GM18858 (cell line): ENCODE results near the gene ZDHHC11B.
"Not testable (repeated sequence)": the region's sequence is repeated elsewhere in the genome, so short reads cannot be mapped to it uniquely, and the experiment has no call there.

Experiments used
- ATAC-seq: cut with Tn5 transposase; IDR thresholded peaks from one replicate; pipeline ENCODE4 v1.9.1; 2021; ENCODE audit not compliant: unreplicated experiment

The ZDHHC11B gene

GRCh38 chr5:754143-754632, 30.3 kb downstream of the ZDHHC11B start:
- ATAC-seq, result not testable (repeated sequence)

- ATAC-seq, result not testable (repeated sequence)
Observed at GRCh38 chr5:753567-754142, 30.9 kb downstream of the ZDHHC11B start.

- ATAC-seq, result not testable (repeated sequence)
Observed at GRCh38 chr5:752532-753115, 31.9 kb downstream of the ZDHHC11B start.

- ATAC-seq, result not testable (repeated sequence)
Observed at GRCh38 chr5:751992-752391, 32.5 kb downstream of the ZDHHC11B start.

- ATAC-seq, result no peak
Observed at GRCh38 chr5:751496-751895, 33.0 kb downstream of the ZDHHC11B start.

GRCh38 chr5:750226-750625, 34.3 kb downstream of the ZDHHC11B start:
- ATAC-seq, result not testable (repeated sequence)

- ATAC-seq, result no peak
Observed at GRCh38 chr5:749101-749670, 35.3 kb downstream of the ZDHHC11B start.

GRCh38 chr5:748011-748980, 36.2 kb downstream of the ZDHHC11B start:
- not testable (repeated sequence) for ATAC-seq

GRCh38 chr5:747303-747844, 37.2 kb downstream of the ZDHHC11B start:
- ATAC-seq, result not testable (repeated sequence)

- no peak for ATAC-seq
Observed at GRCh38 chr5:746258-746761, 38.2 kb downstream of the ZDHHC11B start.

- not testable (repeated sequence) for ATAC-seq
Observed at GRCh38 chr5:745272-746142, 39.0 kb downstream of the ZDHHC11B start.

GRCh38 chr5:743696-744404, 40.7 kb downstream of the ZDHHC11B start:
- not testable (repeated sequence) for ATAC-seq

GRCh38 chr5:742276-742675, 42.3 kb downstream of the ZDHHC11B start:
- ATAC-seq, result not testable (repeated sequence)

GRCh38 chr5:734145-734544, 50.4 kb downstream of the ZDHHC11B start:
- ATAC-seq, result not testable (repeated sequence)

- not testable (repeated sequence) for ATAC-seq
Observed at GRCh38 chr5:732754-733454, 51.6 kb downstream of the ZDHHC11B start.

GRCh38 chr5:729225-729624, 55.3 kb downstream of the ZDHHC11B start:
- not testable (repeated sequence) for ATAC-seq

- ATAC-seq, result not testable (repeated sequence)
Observed at GRCh38 chr5:727087-727486, 57.4 kb downstream of the ZDHHC11B start.

- ATAC-seq, result not testable (repeated sequence)
Observed at GRCh38 chr5:723865-724264, 60.7 kb downstream of the ZDHHC11B start.
